Measurements from ENCODE around the gene VTN.

- TF ChIP-seq, protein P1, sequence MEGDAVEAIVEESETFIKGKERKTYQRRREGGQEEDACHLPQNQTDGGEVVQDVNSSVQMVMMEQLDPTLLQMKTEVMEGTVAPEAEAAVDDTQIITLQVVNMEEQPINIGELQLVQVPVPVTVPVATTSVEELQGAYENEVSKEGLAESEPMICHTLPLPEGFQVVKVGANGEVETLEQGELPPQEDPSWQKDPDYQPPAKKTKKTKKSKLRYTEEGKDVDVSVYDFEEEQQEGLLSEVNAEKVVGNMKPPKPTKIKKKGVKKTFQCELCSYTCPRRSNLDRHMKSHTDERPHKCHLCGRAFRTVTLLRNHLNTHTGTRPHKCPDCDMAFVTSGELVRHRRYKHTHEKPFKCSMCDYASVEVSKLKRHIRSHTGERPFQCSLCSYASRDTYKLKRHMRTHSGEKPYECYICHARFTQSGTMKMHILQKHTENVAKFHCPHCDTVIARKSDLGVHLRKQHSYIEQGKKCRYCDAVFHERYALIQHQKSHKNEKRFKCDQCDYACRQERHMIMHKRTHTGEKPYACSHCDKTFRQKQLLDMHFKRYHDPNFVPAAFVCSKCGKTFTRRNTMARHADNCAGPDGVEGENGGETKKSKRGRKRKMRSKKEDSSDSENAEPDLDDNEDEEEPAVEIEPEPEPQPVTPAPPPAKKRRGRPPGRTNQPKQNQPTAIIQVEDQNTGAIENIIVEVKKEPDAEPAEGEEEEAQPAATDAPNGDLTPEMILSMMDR (IDR thresholded peaks at IDR 0.05): no peak
- TF ChIP-seq POLR2A (IDR thresholded peaks at IDR 0.05): no peak
Measured at GRCh38 chr17:28412099-28412498, 42.0 kb upstream of the VTN start.

Measured in thyroid gland (tissue), 4 donors.